GM12878 (cell line): ENCODE measurements around the gene TBC1D12. TPM values are rescaled to one million over a fixed set of nuclear protein-coding genes. Genes with fewer than 3 reads are reported as not detected.

Experiments used
- ATAC-seq: fragments of 200-7000 bp; cut with Tn5 transposase; 3 replicates; pipeline ENCODE4 v1.9.1; 2020; ENCODE audit warnings: mild to moderate bottlenecking, moderate library complexity
- BruUV-seq: library from RNA; stranded (reverse); fragments of 400-500 nt; replicated peaks from 2 replicates; lab custom pipeline; 2021; lab: Mats Ljungman, UMichigan
- CTCF ChIA-PET: fragments of 300-600 bp; sonication (Branson Sonifier 250); formaldehyde crosslinking; extraction: SDS; loops from one replicate; lab custom pipeline; 2021; ENCODE audit warnings: inconsistent platforms; lab: Yijun Ruan, JAX
- POLR2A ChIA-PET: fragments of 350-600 bp; formaldehyde crosslinking; extraction: SDS; loops from one replicate; lab custom pipeline; 2021; ENCODE audit warnings: inconsistent platforms; lab: Charles Lee
- RAD21 ChIA-PET: fragments of 300-600 bp; sonication (Branson Sonifier 250); formaldehyde crosslinking; loops from one replicate; lab custom pipeline; 2023; ENCODE audit warnings: antibody characterized with exemption; ENCODE audit not compliant: unreplicated experiment; lab: Charles Lee
- SMC1A ChIA-PET: fragments of 300-600 bp; sonication (Branson Sonifier 250); formaldehyde crosslinking; loops from one replicate; lab custom pipeline; 2023; ENCODE audit not compliant: unreplicated experiment, uncharacterized antibody; lab: Charles Lee
- DNase-seq: peaks from one replicate; pipeline ENCODE4 v3.0.0-alpha.2; 2011; ENCODE audit warnings: low read depth, low spot score
- FAIRE-seq: peaks from 3 replicates; lab custom pipeline; 2011; peaks lifted over from hg19 to GRCh38; lab: Jason Lieb, UNC
- H2AFZ ChIP-seq: 2 replicates; pipeline ENCODE4 v1.6.0; 2011; ENCODE audit warnings: low read depth, low read length, control low read depth; ENCODE audit not compliant: control insufficient read depth
- H3K27ac ChIP-seq: 2 replicates; pipeline ENCODE4 v1.5.1; 2011; ENCODE audit warnings: control low read depth; ENCODE audit not compliant: control insufficient read depth, insufficient read depth
- H3K27me3 ChIP-seq, 2 experiments: replicated peaks in 1 of 2; 2 replicates each; pipeline versions ENCODE4 v1.6.0 to v1.6.1; 2011; ENCODE audit warnings: low read length in 1 of 2; ENCODE audit not compliant: control insufficient read depth in 2 of 2, insufficient read depth in 2 of 2
- H3K36me3 ChIP-seq, 2 experiments: 2 replicates each; pipeline ENCODE4 v1.5.1; 2011; ENCODE audit warnings: low read length in 1 of 2; ENCODE audit not compliant: control insufficient read depth in 2 of 2, insufficient read depth in 2 of 2
- H3K4me1 ChIP-seq: 2 replicates; pipeline ENCODE4 v1.6.1; 2011; ENCODE audit warnings: mild to moderate bottlenecking, low read length, moderate library complexity, mixed read lengths; ENCODE audit not compliant: control insufficient read depth, insufficient read depth
- H3K4me2 ChIP-seq: 2 replicates; pipeline ENCODE4 v1.6.0; 2011; ENCODE audit warnings: control low read depth; ENCODE audit not compliant: control insufficient read depth, insufficient read depth
- H3K4me3 ChIP-seq: fragments of 200-600 bp; sonication (generic); 2 replicates; pipeline ENCODE4 v1.5.1; 2016
- H3K79me2 ChIP-seq: 2 replicates; pipeline ENCODE4 v1.6.0; 2011; ENCODE audit warnings: low read length; ENCODE audit not compliant: control insufficient read depth, insufficient read depth
- H3K9ac ChIP-seq: 2 replicates; pipeline ENCODE4 v1.8.0; 2011; ENCODE audit warnings: low read length, control low read depth, mixed read lengths; ENCODE audit not compliant: control insufficient read depth, insufficient read depth
- H3K9me3 ChIP-seq: replicated peaks from 3 replicates; pipeline ENCODE4 v1.5.1; 2011; ENCODE audit warnings: mild to moderate bottlenecking, low read length; ENCODE audit not compliant: control insufficient read depth, insufficient read depth
- H4K20me1 ChIP-seq: 2 replicates; pipeline ENCODE4 v1.6.0; 2011; ENCODE audit not compliant: control insufficient read depth, insufficient read depth
- GABPA ChIP-seq: IDR thresholded peaks from 2 replicates; pipeline ENCODE4 v1.6.1; 2014; ENCODE audit warnings: antibody characterized with exemption, low read depth, mild to moderate bottlenecking, inconsistent platforms
- KDM1A ChIP-seq: fragments of 200-600 bp; sonication (generic); IDR thresholded peaks from 2 replicates; pipeline ENCODE4 v1.6.1; 2016; ENCODE audit warnings: borderline replicate concordance
- MXI1 ChIP-seq: fragments of 150-350 bp; IDR thresholded peaks from 2 replicates; pipeline ENCODE4 v1.6.1; 2011; ENCODE audit warnings: low read depth, mild to moderate bottlenecking, inconsistent platforms, low read length, improper control_type of control experiment
- RAD21 ChIP-seq: IDR thresholded peaks from 2 replicates; pipeline ENCODE4 v1.6.1; 2011; ENCODE audit warnings: mild to moderate bottlenecking, low read depth, low read length, moderate library complexity; ENCODE audit not compliant: insufficient read depth
- SMAD5 ChIP-seq: IDR thresholded peaks from 2 replicates; pipeline ENCODE4 v1.6.1; 2016; ENCODE audit warnings: antibody characterized with exemption, low read depth
- WRNIP1 ChIP-seq: IDR thresholded peaks from 2 replicates; pipeline ENCODE4 v1.6.1; 2011; ENCODE audit warnings: low read depth, low read length, improper control_type of control experiment, borderline replicate concordance
- ZBED1 ChIP-seq: IDR thresholded peaks from 2 replicates; pipeline ENCODE4 v1.6.1; 2016; ENCODE audit warnings: borderline replicate concordance
- ZNF24 ChIP-seq: fragments of 450-650 bp; IDR thresholded peaks from 2 replicates; pipeline ENCODE4 v1.6.1; 2017; ENCODE audit warnings: antibody characterized with exemption, mild to moderate bottlenecking
- WGBS: methylation state at CpG from one replicate; pipeline ENCODE4 v1.1.6; 2016; ENCODE audit warnings: low lambda C conversion rate; ENCODE audit not compliant: insufficient replicate concordance, insufficient coverage; ENCODE audit errors: missing lambda C conversion rate; 5-methylcytosine and 5-hydroxymethylcytosine counted together
- in situ Hi-C: fragments of 300-500 bp; cut with MboI; formaldehyde crosslinking; loops from 9 replicates; pipeline ENCODE4 v1.14.3; 2018; ENCODE audit warnings: mixed read lengths
- intact Hi-C: fragments of 100-400 bp; cut with micrococcal nuclease; formaldehyde crosslinking; loops from one replicate; pipeline ENCODE4 v1.14.2; 2022; ENCODE audit not compliant: unreplicated experiment
- polyA plus RNA-seq, 11 experiments: library from polyadenylated mRNA; depleted of rRNA in 4 of 11; unstranded in 6 of 11; stranded (reverse) in 5 of 11; fragments of >200 nt; fragmentation: Nextera tagmentation in 4 of 11; fragmentation: Illumina TruSeq in 1 of 11; extraction: Ambion mirVana in 4 of 11; extraction: Trizol in 1 of 11; gene quantifications; 1 replicate in 1 of 11; 2 replicates in 10 of 11; pipeline versions ENCODE4 v1.2.1 to v1.2.3, GENCODE V29; 2011 to 2016; ENCODE audit warnings: inconsistent platforms in 2 of 11, missing spikeins in 2 of 11, low read depth in 1 of 11
- total RNA-seq, 4 experiments: library from RNA; depleted of rRNA in 3 of 4; stranded (reverse); fragments of >200 nt in 3 of 4; fragmentation: Illumina TruSeq in 1 of 4; extraction: Trizol in 1 of 4; gene quantifications; 2 replicates each; pipeline versions ENCODE4 v1.2.1 to v1.2.3, GENCODE V29; 2013 to 2021
- TF ChIP-seq, protein P1 (sequence below): fragments of 450-650 bp; IDR thresholded peaks from 2 replicates; pipeline ENCODE4 v1.6.1; 2017; ENCODE audit warnings: mild to moderate bottlenecking, low read depth, inconsistent platforms; ENCODE audit not compliant: poor library complexity, severe bottlenecking
- TF ChIP-seq, protein P2 (sequence below): IDR thresholded peaks from 2 replicates; pipeline ENCODE4 v1.6.1; 2012; ENCODE audit warnings: low read depth, low read length, improper control_type of control experiment
- TF ChIP-seq, protein P3 (sequence below): fragments of 450-650 bp; IDR thresholded peaks from 2 replicates; pipeline ENCODE4 v1.6.1; 2016; ENCODE audit warnings: mild to moderate bottlenecking, moderate library complexity, borderline replicate concordance
- TF ChIP-seq, protein P4 (sequence below), 3 experiments: IDR thresholded peaks in 2 of 3; conservative IDR thresholded peaks in 1 of 3; 2 replicates each; pipeline ENCODE4 v1.5.1; 2011; ENCODE audit warnings: low read depth in 3 of 3, low read length in 3 of 3, mild to moderate bottlenecking in 3 of 3, control low read depth in 2 of 3, moderate library complexity in 2 of 3, inconsistent platforms in 1 of 3, mixed read lengths in 1 of 3; ENCODE audit not compliant: control insufficient read depth in 2 of 3, insufficient read depth in 1 of 3; ENCODE audit errors: extremely low read depth in 1 of 3

The TBC1D12 gene
- total and polyA plus RNA-seq, 10 of the 15 experiments (the other 5 are each of a cell fraction or from before 2014, with no cell fraction given), result 2.6 to 7.5 (median 3.8) TPM

DNA sequence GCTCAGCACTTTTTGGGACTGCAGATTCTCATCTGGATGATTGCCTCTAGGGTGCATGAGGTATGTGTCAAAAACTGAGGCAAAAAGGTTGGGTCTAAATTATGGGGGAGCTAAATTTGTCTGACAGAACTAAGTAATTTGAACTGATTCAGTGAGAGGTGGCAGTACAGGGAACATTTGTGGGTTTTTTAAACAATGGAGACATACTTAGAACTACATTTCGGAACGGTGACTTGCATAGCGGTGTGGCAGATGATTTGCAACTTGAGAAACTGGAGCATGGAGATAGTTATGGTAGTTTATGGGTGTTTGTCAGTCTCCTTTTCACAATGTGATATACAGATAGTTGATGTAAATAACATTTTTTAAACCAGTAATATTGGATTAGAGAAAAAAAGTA lies 14.6 kb downstream of the TBC1D12 start (continued):
- TF ChIP-seq, protein P1, sequence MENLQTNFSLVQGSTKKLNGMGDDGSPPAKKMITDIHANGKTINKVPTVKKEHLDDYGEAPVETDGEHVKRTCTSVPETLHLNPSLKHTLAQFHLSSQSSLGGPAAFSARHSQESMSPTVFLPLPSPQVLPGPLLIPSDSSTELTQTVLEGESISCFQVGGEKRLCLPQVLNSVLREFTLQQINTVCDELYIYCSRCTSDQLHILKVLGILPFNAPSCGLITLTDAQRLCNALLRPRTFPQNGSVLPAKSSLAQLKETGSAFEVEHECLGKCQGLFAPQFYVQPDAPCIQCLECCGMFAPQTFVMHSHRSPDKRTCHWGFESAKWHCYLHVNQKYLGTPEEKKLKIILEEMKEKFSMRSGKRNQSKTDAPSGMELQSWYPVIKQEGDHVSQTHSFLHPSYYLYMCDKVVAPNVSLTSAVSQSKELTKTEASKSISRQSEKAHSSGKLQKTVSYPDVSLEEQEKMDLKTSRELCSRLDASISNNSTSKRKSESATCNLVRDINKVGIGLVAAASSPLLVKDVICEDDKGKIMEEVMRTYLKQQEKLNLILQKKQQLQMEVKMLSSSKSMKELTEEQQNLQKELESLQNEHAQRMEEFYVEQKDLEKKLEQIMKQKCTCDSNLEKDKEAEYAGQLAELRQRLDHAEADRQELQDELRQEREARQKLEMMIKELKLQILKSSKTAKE, result no peak
- TF ChIP-seq, protein P2, sequence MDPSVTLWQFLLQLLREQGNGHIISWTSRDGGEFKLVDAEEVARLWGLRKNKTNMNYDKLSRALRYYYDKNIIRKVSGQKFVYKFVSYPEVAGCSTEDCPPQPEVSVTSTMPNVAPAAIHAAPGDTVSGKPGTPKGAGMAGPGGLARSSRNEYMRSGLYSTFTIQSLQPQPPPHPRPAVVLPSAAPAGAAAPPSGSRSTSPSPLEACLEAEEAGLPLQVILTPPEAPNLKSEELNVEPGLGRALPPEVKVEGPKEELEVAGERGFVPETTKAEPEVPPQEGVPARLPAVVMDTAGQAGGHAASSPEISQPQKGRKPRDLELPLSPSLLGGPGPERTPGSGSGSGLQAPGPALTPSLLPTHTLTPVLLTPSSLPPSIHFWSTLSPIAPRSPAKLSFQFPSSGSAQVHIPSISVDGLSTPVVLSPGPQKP, result no peak

DNA sequence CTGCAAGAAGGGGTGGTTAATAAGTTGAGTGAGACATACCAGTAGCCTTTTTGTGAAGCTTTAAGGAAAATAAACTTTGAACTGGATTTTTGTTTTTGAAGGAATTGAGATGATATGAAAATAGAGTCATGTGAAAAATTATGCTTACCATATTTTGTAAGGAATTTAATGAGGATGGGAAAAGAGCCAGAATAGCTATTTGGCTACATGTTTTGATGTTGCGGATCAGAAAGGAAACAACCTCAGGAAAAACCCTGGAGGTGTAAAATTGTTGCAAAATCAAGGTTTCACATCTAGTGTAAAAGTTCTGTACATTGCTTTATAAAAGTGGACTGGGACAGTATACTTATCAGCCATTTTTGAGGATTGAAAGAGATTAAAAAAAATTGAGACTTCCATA lies 15.0 kb downstream of the TBC1D12 start:
- no peaks in the 10 kb centered on the region for H3K36me3 ChIP-seq
- H3K4me1 ChIP-seq, result peaks cover 5% of the 10 kb centered on the region; the same call in 1 of the 2 replicates
- H3K79me2 ChIP-seq, result no peaks in the 10 kb centered on the region; the same call in 1 of the 2 replicates
- ChIA-PET POLR2A (interaction anchor here (1.2 to 2.3 kb wide), 2 partner anchors 10 to 54 kb away, joined by 3 to 5 read pairs; partner anchors contain the start of gene NOC3L), SMC1A (interaction anchor here (0.6 to 2.8 kb wide), 5 partner anchors 9 to 26 kb away, joined by 3 to 10 read pairs (median 5); no protein-coding TSS in a partner anchor), RAD21 (interaction anchor here (1.1 kb wide), 1 partner anchor 27 kb away, joined by 4 read pairs; no protein-coding TSS in a partner anchor), CTCF (interaction anchor here (0.7 to 2.0 kb wide), 4 partner anchors 9 to 55 kb away, joined by 3 to 5 read pairs (median 4); partner anchors contain the start of gene NOC3L)
- intact Hi-C loops, result no loop called here
- no peaks in the 10 kb centered on the region for H3K27me3 ChIP-seq
- H3K4me3 ChIP-seq, result no peak overlapping the region
- no peaks in the 10 kb centered on the region for H4K20me1 ChIP-seq
- ATAC-seq (no peak), FAIRE-seq (no peak), DNase-seq (no peak)
- 100% methylated on average over 1 of the region's 1 CpG for WGBS
- BruUV-seq, result no TSS peak
- no peak overlapping the region for H2AFZ ChIP-seq
- in situ Hi-C loops, result no loop called here
- H3K9me3 ChIP-seq, result no peaks in the 10 kb centered on the region
- no peak overlapping the region for H3K9ac ChIP-seq
- no peak overlapping the region for H3K27ac ChIP-seq
- no peak overlapping the region for H3K4me2 ChIP-seq
- TF ChIP-seq WRNIP1, result no peak
- TF ChIP-seq, protein P3, sequence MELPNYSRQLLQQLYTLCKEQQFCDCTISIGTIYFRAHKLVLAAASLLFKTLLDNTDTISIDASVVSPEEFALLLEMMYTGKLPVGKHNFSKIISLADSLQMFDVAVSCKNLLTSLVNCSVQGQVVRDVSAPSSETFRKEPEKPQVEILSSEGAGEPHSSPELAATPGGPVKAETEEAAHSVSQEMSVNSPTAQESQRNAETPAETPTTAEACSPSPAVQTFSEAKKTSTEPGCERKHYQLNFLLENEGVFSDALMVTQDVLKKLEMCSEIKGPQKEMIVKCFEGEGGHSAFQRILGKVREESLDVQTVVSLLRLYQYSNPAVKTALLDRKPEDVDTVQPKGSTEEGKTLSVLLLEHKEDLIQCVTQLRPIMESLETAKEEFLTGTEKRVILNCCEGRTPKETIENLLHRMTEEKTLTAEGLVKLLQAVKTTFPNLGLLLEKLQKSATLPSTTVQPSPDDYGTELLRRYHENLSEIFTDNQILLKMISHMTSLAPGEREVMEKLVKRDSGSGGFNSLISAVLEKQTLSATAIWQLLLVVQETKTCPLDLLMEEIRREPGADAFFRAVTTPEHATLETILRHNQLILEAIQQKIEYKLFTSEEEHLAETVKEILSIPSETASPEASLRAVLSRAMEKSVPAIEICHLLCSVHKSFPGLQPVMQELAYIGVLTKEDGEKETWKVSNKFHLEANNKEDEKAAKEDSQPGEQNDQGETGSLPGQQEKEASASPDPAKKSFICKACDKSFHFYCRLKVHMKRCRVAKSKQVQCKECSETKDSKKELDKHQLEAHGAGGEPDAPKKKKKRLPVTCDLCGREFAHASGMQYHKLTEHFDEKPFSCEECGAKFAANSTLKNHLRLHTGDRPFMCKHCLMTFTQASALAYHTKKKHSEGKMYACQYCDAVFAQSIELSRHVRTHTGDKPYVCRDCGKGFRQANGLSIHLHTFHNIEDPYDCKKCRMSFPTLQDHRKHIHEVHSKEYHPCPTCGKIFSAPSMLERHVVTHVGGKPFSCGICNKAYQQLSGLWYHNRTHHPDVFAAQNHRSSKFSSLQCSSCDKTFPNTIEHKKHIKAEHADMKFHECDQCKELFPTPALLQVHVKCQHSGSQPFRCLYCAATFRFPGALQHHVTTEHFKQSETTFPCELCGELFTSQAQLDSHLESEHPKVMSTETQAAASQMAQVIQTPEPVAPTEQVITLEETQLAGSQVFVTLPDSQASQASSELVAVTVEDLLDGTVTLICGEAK, result no peak
- no peak for TF ChIP-seq SMAD5
- no peak for TF ChIP-seq ZBED1
- TF ChIP-seq ZNF24, result no peak
- TF ChIP-seq, protein P4, sequence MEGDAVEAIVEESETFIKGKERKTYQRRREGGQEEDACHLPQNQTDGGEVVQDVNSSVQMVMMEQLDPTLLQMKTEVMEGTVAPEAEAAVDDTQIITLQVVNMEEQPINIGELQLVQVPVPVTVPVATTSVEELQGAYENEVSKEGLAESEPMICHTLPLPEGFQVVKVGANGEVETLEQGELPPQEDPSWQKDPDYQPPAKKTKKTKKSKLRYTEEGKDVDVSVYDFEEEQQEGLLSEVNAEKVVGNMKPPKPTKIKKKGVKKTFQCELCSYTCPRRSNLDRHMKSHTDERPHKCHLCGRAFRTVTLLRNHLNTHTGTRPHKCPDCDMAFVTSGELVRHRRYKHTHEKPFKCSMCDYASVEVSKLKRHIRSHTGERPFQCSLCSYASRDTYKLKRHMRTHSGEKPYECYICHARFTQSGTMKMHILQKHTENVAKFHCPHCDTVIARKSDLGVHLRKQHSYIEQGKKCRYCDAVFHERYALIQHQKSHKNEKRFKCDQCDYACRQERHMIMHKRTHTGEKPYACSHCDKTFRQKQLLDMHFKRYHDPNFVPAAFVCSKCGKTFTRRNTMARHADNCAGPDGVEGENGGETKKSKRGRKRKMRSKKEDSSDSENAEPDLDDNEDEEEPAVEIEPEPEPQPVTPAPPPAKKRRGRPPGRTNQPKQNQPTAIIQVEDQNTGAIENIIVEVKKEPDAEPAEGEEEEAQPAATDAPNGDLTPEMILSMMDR (IDR thresholded peaks at IDR 0.05 in 2 of 3, conservative IDR thresholded peaks at IDR 0.05 in 1 of 3; ENCODE audit: control insufficient read depth in 2 of 3, extremely low read depth in 1 of 3, insufficient read depth in 1 of 3, low read depth in 3 of 3, low read length in 3 of 3), result no peak
- no peak for TF ChIP-seq RAD21
- no peak for TF ChIP-seq KDM1A
- TF ChIP-seq MXI1, result no peak
- TF ChIP-seq GABPA, result no peak
